Uterus (tissue), 2 donors: Measurements from ENCODE around the gene PDE4D.
"Not testable (repeated sequence)": the region's sequence is repeated elsewhere in the genome, so short reads cannot be mapped to it uniquely, and the experiment has no call there.

Experiments
- POLR2A ChIP-seq, 2 donors: fragments of 450-650 bp; IDR thresholded peaks; one replicate each; pipeline ENCODE4 v1.6.1; 2016; ENCODE audit warnings: antibody characterized with exemption in 2 of 2, mild to moderate bottlenecking in 1 of 2, moderate library complexity in 1 of 2
- TF ChIP-seq, protein P1 (sequence below), 4 experiments: fragments of 200-600 bp in 2 of 4; fragments of 450-650 bp in 2 of 4; sonication (generic) in 2 of 4; IDR thresholded peaks; one replicate each; pipeline ENCODE4 v1.5.1; 2016 to 2019; ENCODE audit warnings: antibody characterized with exemption in 4 of 4, mild to moderate bottlenecking in 2 of 4, moderate library complexity in 1 of 4

DNA sequence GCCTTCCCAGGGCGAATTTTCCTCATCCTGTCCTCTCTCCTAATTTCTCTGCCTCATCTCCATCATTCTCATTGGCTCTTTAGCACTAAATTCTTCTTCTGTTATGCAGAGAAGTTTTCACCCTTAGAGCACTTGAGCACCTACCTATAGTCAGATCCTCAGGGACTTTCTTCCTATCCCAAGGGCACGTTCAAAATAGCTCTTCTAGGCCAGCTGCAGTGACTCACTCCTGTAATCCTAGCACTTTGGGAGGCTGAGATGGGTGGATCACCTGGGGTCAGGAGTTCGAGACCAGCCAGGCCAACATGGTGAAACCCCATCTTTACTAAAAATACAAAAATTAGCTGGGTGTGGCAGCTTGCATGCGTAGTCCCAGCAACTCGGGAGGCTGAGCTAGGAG lies 320.0 kb downstream of the PDE4D start:
- TF ChIP-seq, protein P1, sequence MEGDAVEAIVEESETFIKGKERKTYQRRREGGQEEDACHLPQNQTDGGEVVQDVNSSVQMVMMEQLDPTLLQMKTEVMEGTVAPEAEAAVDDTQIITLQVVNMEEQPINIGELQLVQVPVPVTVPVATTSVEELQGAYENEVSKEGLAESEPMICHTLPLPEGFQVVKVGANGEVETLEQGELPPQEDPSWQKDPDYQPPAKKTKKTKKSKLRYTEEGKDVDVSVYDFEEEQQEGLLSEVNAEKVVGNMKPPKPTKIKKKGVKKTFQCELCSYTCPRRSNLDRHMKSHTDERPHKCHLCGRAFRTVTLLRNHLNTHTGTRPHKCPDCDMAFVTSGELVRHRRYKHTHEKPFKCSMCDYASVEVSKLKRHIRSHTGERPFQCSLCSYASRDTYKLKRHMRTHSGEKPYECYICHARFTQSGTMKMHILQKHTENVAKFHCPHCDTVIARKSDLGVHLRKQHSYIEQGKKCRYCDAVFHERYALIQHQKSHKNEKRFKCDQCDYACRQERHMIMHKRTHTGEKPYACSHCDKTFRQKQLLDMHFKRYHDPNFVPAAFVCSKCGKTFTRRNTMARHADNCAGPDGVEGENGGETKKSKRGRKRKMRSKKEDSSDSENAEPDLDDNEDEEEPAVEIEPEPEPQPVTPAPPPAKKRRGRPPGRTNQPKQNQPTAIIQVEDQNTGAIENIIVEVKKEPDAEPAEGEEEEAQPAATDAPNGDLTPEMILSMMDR (IDR thresholded peaks at IDR 0.05): not testable (repeated sequence)
- TF ChIP-seq POLR2A (IDR thresholded peaks at IDR 0.05): not testable (repeated sequence)
